Retina (tissue), 1 donor: ENCODE results near the gene GMDS.

ENCODE experiments used
- DNase-seq: peaks from one replicate; pipeline ENCODE4 v3.0.0-alpha.2; 2016

GMDS gene

GRCh38 chr6:1819007-1819406 lies 426.4 kb downstream of the GMDS start:
- DNase-seq, result no peak

GRCh38 chr6:1817033-1817761 lies 428.2 kb downstream of the GMDS start:
- no peak for DNase-seq

GRCh38 chr6:1815827-1816452 lies 429.5 kb downstream of the GMDS start:
- DNase-seq, result no peak

GRCh38 chr6:1814279-1814678 lies 431.1 kb downstream of the GMDS start:
- DNase-seq, result no peak

- DNase-seq, result no peak
Measured at GRCh38 chr6:1812487-1812886, 432.9 kb downstream of the GMDS start.

- no peak for DNase-seq
Measured at GRCh38 chr6:1812034-1812433, 433.4 kb downstream of the GMDS start.

- DNase-seq, result no peak
Measured at GRCh38 chr6:1810880-1811279, 434.5 kb downstream of the GMDS start.

- DNase-seq, result no peak
Measured at GRCh38 chr6:1809291-1809988, 436.0 kb downstream of the GMDS start.

- no peak for DNase-seq
Measured at GRCh38 chr6:1806935-1807334, 438.5 kb downstream of the GMDS start.

GRCh38 chr6:1802491-1803395 lies 442.7 kb downstream of the GMDS start:
- no peak for DNase-seq

- DNase-seq, result no peak
Measured at GRCh38 chr6:1801401-1801800, 444.0 kb downstream of the GMDS start.

- DNase-seq, result no peak
Measured at GRCh38 chr6:1800845-1801244, 444.6 kb downstream of the GMDS start.

GRCh38 chr6:1798965-1799325 lies 446.5 kb downstream of the GMDS start:
- DNase-seq, result no peak

- no peak for DNase-seq
Measured at GRCh38 chr6:1798303-1798964, 447.0 kb downstream of the GMDS start.

GRCh38 chr6:1797801-1798200 lies 447.6 kb downstream of the GMDS start:
- DNase-seq, result no peak

- no peak for DNase-seq
Measured at GRCh38 chr6:1796706-1797529, 448.5 kb downstream of the GMDS start.

- DNase-seq, result no peak
Measured at GRCh38 chr6:1795910-1796309, 449.5 kb downstream of the GMDS start.

GRCh38 chr6:1792989-1793388 lies 452.4 kb downstream of the GMDS start:
- no peak for DNase-seq

GRCh38 chr6:1790684-1791083 lies 454.7 kb downstream of the GMDS start:
- no peak for DNase-seq

- DNase-seq, result no peak
Measured at GRCh38 chr6:1789092-1789491, 456.3 kb downstream of the GMDS start.

GRCh38 chr6:1787894-1788293 lies 457.5 kb downstream of the GMDS start:
- no peak for DNase-seq
